HT1080 (cell line): Measurements from ENCODE around the gene C15orf39. TPM values are rescaled to one million over a fixed set of nuclear protein-coding genes. Genes with fewer than 3 reads are reported as not detected.
"Not testable (repeated sequence)": the region's sequence is repeated elsewhere in the genome, so short reads cannot be mapped to it uniquely, and the experiment has no call there.

Source experiments
- DNase-seq: peaks from one replicate; pipeline ENCODE4 v3.0.0-alpha.2; 2015; ENCODE audit warnings: low read depth
- total RNA-seq: library from RNA; depleted of rRNA; stranded (reverse); fragments of >200 nt; shearing (Covaris generic); gene quantifications from 2 replicates; pipeline ENCODE4 v1.2.3, GENCODE V29; 2014

The C15orf39 gene
- total RNA-seq, 1 experiment from 2014 or later, result 21.1 TPM

DNA sequence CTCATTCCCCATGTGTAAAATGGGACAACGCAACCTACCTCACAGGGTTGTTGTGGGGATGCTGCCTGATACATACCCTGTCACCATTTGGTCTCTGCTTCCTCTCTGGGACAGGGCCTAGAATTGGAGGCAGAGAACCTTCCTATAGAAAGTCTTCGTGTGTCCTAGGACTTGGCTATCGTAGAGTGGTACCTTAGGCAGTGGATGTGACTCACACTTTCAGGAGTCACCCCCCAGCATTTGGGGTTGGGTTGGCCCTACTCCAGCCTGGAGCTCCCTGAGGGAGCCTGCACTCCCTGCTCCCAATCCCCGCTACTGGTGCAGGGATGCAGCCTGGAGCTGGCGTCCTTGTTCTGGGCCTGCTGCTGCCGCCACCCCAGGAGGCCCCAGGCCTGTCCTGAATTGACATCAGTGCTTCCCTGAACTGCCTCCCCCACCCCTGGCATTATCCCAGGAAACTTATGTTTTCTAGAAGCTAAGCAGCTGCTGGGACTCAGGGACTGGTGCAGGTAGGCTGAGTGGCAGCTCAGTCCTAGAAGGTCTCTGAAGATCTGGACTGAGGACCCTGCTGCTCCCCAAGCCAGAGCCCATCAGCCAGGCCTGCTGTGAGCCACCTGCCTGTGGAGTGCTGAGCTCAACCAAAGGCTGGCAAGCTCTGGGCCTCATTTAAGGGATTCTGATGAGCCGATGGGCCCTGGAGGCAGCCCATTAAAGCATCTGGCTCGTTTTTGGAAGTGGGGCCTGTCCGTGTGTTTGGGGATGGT, 9.9 kb downstream of the C15orf39 start:
- DNase-seq, result no peak

DNA sequence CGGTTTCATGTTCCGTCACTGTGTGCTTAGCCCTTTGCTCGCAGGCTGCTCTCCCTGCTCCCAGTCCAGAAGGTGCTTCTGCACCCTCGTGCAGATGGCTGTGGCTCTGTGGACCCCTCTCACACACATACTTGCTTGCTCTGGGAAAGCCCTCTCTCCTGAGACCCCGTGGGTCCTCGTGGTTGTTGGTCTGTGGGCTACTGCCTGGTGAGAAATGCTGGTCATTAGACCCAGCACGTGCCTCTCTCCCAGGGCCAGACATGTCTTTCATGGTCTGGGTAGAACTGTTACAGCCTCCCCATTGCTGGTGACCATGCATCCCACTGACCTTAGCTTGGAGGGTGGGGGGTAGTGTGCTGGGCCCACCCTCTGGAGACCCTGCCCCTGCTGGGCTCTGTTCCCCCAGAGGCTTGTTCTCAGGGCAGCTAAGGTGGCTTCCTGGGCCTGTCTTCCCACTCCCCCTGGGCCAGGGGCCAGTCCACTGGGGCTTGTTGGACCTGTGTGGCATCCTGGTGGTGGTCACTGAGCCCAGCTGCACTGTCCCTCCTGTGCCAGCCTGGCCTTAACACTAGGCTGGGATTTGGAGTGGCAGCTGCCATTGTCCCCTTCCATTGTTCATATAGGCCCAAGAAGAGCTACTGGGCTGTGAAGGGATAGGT, 10.6 kb downstream of the C15orf39 start:
- no peak for DNase-seq

DNA sequence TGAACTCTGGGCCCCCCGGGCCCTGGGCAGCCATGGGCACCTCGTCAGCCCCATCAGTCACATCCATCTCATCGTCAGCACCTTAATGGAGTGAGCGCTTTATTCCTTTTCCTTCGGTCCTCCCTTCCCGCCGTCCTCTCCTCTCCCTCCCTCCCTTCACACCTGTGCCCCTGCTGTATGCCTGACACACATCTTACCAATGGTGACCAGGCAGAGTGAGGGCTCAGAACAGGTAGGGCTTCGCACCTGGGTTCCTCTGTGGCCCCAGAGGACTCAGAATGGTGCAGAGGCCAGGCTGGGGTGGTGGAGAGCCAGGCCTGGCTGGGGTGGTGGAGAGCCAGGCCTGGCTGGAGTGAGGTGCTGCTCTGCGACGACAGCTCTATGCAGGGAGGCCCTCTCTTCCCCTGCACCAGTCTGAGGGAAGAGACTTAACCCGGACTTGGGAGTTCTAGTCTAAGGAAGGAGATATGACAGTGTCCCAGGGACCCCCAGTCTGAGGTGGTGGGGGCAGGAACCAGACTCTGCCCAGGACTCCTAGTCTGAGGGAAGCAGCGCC, 11.6 kb downstream of the C15orf39 start:
- DNase-seq, result no peak

DNA sequence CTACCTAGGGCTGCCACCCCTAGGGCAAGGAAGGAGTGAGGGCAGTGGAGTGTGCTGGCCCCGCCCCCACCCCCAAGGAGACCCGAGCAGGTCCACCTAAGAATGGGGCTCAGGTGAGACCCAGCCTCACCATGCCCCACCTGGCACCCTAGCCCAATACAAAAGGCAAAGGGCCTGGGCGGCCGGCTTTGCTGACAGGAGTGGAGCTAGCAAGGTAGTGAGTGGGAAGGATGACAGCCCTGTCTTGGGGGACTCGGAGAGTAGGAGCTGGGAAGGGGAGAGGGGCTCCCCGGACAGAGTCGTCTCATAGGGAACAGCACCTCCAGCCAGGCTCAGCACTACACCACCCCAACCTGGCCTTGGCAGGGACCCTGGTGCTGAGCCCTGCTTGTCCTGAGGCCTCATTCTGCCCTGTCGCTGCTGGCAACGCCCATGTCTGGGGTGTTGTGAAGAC, 12.1 kb downstream of the C15orf39 start:
- no peak for DNase-seq

DNA sequence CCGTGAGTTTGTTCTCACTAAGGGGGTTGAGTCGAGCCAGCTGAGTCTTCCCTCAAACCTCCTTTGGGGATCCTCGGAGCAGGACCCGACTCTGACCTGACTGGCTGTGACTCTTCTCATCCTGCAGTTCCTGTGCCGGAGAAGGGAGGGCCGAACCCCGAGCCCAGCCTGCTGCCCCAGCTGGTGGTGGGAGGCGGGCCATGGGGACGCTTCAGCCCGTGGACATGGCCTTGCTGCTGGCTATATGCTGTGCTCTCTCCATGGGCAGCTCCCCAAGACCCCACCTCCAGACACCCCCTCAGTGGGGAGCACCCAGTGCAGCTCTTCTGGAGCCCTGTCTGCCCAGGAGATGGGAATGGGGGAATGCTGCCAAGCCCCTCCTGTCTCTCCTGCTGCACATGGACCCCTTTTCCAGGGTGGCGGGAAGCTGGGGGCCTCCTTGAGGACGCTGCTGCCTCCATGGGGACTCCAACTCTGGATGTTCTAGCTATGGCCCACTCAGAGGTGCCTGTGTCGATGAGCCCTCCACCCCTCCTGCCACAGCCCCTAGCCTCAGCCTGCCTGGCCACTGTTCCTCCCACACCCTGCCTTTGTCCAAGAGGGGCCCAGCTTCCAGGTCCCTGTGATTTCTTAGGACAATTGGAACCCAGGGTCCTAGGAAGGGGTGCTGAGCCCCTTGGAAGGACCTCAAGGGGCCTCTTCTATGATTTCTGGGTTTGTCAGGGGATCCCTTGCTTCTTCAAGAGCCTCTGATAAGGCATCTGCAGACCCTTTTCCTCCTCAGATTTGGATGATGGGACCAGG, 12.8 kb downstream of the C15orf39 start:
- no peak for DNase-seq

DNA sequence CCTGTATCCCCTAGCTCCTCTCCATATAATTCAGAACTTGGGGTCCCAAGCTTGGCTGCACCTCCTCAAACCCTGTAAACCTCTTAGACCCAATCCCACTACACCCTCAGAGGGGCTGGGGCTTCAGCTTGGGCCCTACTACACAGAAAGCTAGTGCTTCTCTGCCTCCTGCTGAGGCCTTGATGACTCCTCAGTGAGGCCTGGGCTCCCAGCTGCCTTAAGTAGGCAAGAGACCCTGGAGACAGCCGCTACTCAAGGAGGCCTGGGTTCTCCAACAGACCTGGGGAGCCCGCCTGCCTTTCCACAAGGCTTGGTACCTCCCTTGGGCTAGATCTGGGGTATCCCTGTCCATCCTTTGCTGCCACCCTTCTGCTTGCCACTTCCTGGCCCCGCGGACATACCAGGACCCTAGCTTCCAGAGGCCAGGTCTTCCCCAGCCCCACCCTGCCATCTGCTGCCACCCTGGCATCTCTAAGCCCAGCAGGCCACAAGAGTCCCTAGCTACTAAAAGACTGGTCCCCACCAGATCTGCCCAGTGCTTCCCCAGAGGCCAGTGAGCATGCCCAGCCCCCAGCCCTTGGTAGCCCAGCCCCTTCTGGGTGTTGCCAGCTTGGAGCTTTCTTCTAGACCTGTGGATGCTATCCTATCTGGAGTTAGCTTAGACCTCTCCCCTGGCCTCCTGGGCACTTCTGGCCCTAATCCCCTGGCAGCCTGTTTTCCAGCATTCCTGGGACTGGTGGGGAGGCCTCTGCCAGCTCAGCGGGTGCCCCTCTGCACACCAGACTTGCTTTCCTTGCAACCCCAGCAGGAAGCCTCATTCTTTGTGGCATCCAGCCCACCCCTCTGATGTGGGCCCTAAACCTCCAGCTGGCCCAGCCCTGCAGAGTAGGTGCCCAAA, 13.7 kb downstream of the C15orf39 start:
- no peak for DNase-seq

DNA sequence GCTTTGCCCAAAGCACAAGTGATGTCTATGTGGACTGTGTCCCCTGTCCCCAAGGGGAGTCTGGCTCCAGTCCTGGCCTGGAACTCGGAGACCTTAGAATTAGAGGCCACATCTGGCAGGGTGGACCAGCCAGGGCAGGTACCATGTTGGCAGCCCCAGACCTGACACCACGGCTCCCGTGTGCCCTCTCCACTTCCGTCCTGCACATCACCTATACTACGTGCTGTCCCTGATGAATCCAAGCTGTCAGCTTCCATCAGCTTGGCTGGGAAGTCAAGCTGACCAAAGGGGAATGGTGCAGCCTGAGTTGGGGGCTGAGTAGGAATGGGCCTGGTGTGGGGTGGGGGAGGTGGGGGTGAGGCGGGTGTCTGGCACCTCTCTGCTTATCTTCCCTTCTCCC, 15.3 kb downstream of the C15orf39 start:
- DNase-seq, result no peak

DNA sequence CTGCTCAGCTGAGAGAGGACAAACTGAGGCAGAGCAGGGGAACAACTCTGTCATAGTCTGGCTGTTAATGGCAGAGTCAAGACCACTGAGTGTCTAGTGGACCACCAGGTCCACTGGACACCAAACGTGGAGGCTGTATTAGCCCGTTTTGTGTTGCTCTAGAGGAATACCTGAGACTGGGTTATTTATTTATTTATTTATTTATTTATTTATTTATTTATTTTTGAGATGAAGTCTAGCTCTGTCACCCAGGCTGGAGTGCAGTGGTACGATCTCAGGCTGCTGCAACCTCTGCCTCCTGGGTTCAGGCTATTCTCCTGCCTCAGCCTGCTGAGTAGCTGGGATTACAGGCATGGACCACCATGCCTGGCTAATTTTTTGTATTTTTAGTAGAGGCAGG, 15.9 kb downstream of the C15orf39 start:
- not testable (repeated sequence) for DNase-seq

DNA sequence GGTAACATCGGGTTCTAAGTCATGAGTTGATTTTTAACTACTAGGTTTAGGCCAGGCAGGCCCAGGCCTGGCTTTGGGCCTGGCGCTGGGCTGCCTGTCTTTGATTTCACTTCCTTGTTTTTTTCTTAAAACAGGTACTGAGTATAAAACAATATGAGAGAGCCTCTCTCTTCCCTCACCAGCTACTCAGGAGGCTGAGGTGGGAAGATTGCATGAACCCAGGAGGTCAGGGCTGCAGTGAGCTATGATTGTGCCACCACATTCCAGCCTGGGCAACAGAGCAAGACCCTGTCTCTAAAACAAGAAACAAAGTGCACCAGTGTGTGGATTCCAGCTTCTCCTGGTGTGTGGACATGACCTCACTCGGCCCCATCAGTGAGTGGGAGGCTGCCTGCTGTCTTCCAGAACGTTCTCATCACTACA, 17.8 kb downstream of the C15orf39 start:
- DNase-seq, result not testable (repeated sequence)

DNA sequence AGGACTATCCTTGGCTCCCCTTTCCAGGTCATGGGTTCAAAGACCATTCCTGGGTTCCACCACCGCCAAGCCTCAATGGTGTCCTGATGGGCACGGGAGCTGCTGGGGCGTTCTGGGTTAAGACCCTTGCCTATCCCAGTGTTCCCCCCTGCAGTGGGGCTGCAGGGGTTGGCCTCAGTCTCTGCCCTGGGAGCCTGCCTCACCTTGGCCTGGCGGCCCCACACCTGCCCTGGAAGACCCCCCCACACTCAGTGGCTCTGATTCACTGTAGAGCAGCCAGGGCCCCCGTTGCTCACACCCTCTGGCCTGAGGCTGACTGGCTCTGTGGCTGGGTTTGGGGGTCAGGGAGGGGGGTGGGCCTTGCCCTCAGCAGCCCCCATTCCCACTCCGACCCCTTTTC, 22.0 kb downstream of the C15orf39 start:
- no peak for DNase-seq

DNA sequence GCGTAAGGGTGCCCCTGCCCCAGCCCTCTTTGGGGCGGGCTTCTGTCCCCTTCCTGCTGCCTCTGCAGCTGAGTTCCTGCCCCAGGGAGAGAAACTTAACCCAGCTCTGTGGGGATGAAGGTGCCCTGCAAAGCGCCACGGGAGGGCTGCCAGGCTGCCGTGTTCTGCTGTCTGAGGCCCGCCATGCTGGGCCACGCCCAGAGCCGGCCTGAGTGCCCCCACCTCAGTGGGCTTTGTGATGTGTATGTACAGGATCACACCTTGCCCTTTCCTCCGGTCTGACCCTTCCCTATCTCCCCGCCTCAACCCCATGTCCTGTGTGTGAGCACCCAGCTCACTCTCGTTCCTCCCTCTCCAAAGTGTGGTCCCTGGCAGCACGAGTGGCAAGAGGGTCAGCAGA, 22.6 kb downstream of the C15orf39 start:
- DNase-seq, result no peak

DNA sequence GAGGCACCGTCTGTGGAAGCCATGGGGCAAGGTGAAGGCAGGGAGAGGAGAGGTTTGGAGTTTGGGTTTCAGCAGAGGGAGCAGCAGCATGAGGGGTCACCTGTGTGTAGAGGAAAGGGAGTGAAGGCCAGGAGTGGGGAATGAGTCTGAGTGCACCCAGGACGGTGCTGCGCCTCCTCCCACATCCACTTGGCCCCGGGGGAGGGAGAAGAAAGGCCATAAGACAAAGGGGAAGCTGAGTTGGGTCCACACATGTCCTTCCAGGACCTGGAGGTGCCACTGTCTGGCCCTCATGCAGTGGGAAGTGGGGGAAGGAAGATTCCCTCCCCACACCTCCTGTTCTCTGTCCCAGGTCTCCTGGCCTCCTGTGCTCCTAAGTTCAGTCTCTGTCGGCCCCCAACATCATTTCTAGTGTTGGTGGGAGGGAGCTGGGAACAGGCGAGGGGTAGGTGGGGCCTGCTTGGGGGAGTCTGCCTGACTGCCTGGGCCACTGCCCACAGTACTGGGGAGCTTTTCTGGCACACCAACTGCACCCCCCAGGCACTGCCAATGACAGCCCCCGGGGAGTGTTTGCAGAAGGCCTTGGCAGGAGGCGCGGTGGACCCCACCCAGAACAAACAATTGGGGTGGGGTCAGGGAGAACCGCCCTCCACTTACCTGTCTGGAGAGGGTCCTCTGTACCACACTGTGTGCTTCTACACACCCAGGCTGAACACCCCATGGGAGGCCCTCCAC, 23.6 kb downstream of the C15orf39 start:
- not testable (repeated sequence) for DNase-seq

DNA sequence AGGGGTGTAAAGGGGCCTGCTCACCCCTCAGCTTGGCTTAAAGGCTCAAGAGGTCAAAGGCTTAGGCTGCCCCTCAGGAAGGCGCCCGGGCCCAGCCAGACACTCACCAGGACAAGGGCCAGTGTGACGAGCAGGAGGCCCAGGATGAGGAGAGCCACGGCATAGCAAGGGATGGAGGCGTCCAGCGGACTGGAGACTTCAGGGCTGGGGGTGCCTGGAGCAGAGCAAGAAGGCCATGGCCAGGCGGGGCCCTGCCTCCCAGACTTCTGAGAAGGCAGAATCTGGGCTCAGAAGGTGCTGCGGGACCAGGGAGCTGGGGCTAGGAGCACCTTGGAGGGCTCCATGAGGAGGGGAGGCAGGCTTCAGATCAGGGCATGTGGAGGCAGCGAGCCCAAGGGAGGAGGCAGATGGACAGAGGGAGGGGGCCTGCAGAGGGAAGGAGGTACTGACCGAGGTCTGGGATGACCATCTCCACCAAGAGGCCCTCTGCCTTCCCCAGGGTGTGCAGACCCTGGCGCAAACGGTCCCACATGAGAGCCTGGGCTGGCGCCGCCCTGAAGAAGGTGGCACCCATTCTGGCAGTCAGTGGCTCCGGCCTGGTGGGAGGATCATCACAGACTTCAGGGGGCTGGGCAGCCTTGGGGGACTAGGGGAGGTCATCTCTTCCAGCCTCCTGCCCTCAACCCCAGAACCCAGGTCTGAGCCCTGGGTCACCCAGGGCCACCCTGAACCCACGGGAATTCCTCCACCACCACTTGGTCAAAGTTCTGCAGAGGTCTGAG, 24.5 kb downstream of the C15orf39 start:
- DNase-seq, result no peak

DNA sequence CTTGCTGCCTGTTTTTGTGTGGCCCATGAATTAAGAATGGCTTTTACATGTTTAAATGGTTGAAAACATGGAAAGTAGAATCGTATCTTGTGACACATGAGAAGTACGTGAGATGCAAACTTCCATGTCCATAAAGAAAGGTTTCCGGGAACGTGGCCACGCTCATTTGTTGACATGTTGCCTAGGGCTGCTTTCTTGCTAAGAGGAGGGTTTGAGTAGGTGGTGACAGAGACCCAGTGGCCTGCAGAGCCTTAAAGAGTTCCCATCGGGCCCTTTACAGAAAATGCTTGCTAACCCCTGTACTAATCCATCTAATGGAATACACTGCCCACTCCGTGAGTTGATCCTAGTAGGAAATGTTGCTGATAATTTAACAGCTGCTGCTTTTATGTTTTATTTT, 25.4 kb downstream of the C15orf39 start:
- DNase-seq, result not testable (repeated sequence)

DNA sequence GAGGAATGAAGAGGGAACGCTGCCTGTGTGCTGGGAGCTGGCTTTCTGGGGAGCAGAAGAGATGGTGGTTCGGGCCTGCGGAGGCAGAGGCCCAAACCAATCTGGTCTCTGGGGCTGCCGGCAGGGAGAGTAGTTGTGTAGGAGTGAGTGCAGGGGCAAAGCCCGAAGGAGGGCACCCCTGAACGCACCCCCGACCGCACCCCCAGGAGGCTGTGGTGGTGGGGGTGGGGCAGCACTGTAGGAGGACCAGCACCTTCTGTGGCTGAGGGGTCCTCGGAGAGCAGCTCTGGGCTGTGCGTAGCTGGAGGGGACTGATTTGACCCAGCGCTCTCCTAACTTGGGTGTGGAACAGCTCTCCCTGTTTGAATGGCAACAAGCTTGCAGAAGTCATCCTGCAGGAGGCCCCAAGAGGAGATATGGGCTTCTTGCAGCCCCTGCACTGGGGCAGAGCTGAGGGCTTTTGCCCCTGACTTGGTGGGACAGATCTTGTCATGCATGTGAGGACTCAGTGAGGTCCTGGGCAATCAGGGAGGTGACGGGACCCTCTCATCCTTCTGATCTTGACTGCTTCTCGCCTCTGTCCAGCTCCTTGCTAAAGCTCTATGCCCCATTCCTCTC, 26.1 kb downstream of the C15orf39 start:
- DNase-seq, result no peak

DNA sequence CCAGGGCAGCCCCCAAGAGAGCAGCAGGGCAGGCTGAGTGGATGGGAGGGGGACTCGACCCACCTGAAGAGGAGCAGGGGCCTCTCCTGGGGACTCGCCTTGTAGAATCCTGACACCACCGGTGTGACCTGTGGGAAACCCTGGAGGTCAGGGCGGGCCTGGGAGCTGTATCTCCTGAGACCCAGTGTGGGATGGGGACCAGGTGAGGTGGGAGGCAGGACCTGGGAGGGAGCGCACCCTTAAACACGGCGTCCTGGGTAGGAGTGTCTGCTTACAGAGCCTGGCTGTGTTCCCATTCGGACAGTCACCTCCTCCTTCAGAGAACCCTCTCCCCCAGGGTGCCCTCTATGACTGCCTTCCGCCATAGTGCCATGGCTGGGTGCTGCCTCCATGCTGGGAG, 27.1 kb downstream of the C15orf39 start:
- DNase-seq, result no peak

DNA sequence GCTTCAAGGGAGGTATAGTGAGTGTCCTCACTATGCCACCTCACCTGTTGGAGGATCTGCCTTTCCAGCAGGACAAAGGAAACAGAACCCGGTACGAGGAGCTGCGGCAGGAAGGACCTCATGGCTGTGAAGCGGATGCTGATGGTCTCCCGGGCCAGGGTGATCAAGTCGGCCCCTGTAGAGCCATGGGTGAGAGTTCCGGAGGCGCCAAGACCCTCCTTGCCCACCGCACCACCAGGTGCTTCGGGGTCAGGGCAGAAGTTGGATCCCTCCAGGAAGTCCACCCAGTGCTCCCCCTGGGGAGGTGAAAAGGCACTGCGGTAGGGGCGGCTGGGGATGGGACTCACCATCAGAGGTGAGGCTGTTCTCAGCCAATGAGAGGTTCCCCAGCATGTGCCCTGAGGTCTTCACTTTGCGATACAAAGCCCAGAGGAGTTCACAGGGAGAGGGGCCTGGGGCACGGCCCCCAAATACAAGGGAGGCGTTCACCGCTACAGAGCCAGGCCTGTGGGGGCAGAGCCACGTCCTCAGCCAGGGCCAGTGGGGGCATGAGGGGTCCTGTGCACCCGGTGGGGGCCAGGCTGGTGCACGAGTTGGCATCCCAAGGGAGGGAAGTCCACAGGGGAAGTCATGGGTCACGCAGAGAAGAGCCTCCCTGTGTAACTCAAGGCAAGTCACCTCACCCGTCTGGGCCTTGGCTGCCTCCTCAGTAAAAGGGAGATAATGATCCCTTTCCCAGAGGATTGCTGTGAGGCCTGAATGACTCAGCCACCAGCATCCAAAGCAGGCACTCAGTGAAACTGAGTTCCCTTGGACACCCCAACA, 27.7 kb downstream of the C15orf39 start:
- DNase-seq, result peak; percentile 31

DNA sequence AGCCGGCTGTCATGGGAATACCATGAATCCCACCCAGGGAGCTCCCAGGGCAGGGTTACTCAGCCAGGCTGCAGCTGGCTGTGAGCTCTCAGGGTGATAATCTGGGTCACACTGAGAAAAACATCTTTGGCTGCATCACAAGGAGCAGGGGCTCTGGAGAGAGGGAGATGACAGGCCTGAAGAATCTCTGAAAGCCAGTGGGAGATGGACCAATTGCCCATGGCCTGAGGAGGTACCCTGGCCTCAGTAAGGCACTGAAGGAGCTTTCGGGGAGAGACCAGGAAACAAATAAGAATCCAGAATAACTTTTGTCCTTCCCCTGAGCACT, 28.3 kb downstream of the C15orf39 start:
- no peak for DNase-seq
